ENCODE data around the gene TMEM74B. TPM values are rescaled to one million over a fixed set of nuclear protein-coding genes. Genes with fewer than 3 reads are reported as not detected.

Gene TMEM74B
- total and polyA plus RNA-seq, 9 of the 15 experiments (the other 6 are each of a cell fraction or from before 2014, with no cell fraction given): 0.24 to 19.0 (median 7.5) TPM

DNA sequence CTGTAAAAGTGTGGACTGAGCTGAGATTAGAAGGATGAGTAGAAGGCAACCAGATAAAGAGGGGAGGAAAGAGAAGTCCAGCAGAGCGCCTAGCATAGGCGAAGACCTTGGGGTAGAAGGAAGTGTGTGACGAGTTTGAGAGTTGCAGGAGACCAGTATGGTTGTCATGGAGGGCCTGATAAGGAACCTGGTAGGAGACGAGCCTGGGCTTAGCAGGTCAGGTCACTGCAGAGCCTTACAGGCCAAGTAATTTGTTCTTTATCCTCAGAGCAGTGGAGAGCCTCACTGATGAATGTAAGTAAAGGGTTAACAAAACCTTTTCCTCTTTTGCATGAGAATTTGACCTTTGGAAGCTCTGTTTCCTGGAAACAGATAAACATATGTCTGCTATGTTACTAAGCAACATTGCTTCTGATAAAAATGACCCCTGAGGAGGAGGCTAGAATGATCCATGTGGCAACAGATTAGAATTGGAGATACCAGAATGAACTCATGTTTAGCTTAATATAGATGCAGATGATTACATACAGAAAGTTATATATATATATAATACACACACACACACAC is 2.9 kb upstream of the TMEM74B start:
- intact Hi-C loops (cut with micrococcal nuclease) (loop anchor here (10.0 kb wide), 1 partner anchor 373 kb away; no protein-coding TSS in a partner anchor), in situ Hi-C loops (cut with MboI) (no loop called here)
- peaks cover 4% of the 10 kb centered on the region for H3K9me1 ChIP-seq (ENCODE audit: control insufficient read depth, insufficient read depth, low read length)
- H3K27ac ChIP-seq (ENCODE audit: extremely low read depth, low read depth, low read length): peak overlapping the region; percentile 96
- H3K27me3 ChIP-seq (ENCODE audit: control insufficient read depth in 2 of 2, insufficient read depth in 2 of 2, low read length in 2 of 2): no peaks in the 10 kb centered on the region
- 0% methylated on average over 3 of the region's 4 CpGs for WGBS (ENCODE audit: insufficient coverage, low coverage, missing lambda C conversion rate)
- H3K9ac ChIP-seq (ENCODE audit: insufficient read depth in 1 of 2, low read depth in 2 of 2, low read length in 2 of 2): peak overlapping the region in 1 of 2 experiments; percentile 60; a peak in 3 of 4 replicates
- CTCF ChIA-PET (ENCODE audit: low intra/inter-chr PET ratio): interaction anchor here (1.1 kb wide), 1 partner anchor 14 kb away, joined by 3 read pairs; no protein-coding TSS in a partner anchor
- H3K4me3 ChIP-seq: no peak overlapping the region
- H3K4me1 ChIP-seq (replicated peaks in 1 of 2; ENCODE audit: control insufficient read depth in 2 of 2, insufficient read depth in 2 of 2, low read length in 2 of 2): peaks cover 60 to 68% of the 10 kb centered on the region in 2 experiments
- ATAC-seq: peak; percentile 85
- no peaks in the 10 kb centered on the region for H3K9me3 ChIP-seq (replicated peaks; ENCODE audit: control insufficient read depth, insufficient read depth, low read depth, low read length)
- no peaks in the 10 kb centered on the region for H3K36me3 ChIP-seq (ENCODE audit: control insufficient read depth, insufficient read depth, low read length)
- POLR2A ChIA-PET: interaction anchor here (0.6 to 1.1 kb wide), 4 partner anchors 9 to 68 kb away, joined by 3 to 5 read pairs (median 4); partner anchors contain the start of gene C20orf202
- no peaks in the 10 kb centered on the region for H4K20me1 ChIP-seq (replicated peaks; ENCODE audit: control insufficient read depth, insufficient read depth, low read length)
- peaks cover 24% of the 10 kb centered on the region for H3K79me2 ChIP-seq (ENCODE audit: control insufficient read depth, insufficient read depth, low read length)
- H3K4me2 ChIP-seq (ENCODE audit: insufficient read depth, low read length): peak overlapping the region; percentile 63
- H2AFZ ChIP-seq (ENCODE audit: low read depth, low read length): peak overlapping the region; percentile 66
- peak; percentile 94 for FAIRE-seq
- DNase-seq (ENCODE audit: extremely low read depth in 1 of 4, low spot score in 3 of 4): peak; percentile 57 to 90 (median 72)
- BruUV-seq (replicated peaks): no TSS peak
- TF ChIP-seq, protein P1, sequence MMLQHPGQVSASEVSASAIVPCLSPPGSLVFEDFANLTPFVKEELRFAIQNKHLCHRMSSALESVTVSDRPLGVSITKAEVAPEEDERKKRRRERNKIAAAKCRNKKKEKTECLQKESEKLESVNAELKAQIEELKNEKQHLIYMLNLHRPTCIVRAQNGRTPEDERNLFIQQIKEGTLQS (IDR thresholded peaks at IDR 0.05): peak; percentile 11; the same call in 1 of the 2 replicates
- TF ChIP-seq, protein P1 (CRISPR knock-in tag; conservative IDR thresholded peaks at IDR 0.05): no peak
- TF ChIP-seq ETS2 (tag; IDR thresholded peaks at IDR 0.05; ENCODE audit: borderline replicate concordance, poor library complexity, severe bottlenecking) (no peak), THAP12 (CRISPR knock-in tag; IDR thresholded peaks at IDR 0.05) (no peak), HDAC2 (IDR thresholded peaks at IDR 0.05) (peak; percentile 89), EP400 (IDR thresholded peaks at IDR 0.05) (0 out of 2 replicates have a peak, but pooled peaks have one; percentile 21), TAL1 (IDR thresholded peaks at IDR 0.05) (peak; percentile 62; the same call in 1 of the 2 replicates), CC2D1A (IDR thresholded peaks at IDR 0.05) (peak; percentile 44; the same call in 1 of the 2 replicates), ELF4 (CRISPR knock-in tag; IDR thresholded peaks at IDR 0.05) (peak; percentile 49; the same call in 1 of the 2 replicates), SNRNP70 (optimal IDR thresholded peaks at IDR 0.05; ENCODE audit: low read depth, low read length) (no peak), NCOA1 (IDR thresholded peaks at IDR 0.05; ENCODE audit: low read depth) (no peak), ATF1 (CRISPR knock-in tag; IDR thresholded peaks at IDR 0.05) (no peak), ATF1 (tag; IDR thresholded peaks at IDR 0.05) (peak; percentile 54), CTBP1 (IDR thresholded peaks at IDR 0.05; ENCODE audit: borderline replicate concordance) (peak; percentile 73)
- TF ChIP-seq, protein P2, sequence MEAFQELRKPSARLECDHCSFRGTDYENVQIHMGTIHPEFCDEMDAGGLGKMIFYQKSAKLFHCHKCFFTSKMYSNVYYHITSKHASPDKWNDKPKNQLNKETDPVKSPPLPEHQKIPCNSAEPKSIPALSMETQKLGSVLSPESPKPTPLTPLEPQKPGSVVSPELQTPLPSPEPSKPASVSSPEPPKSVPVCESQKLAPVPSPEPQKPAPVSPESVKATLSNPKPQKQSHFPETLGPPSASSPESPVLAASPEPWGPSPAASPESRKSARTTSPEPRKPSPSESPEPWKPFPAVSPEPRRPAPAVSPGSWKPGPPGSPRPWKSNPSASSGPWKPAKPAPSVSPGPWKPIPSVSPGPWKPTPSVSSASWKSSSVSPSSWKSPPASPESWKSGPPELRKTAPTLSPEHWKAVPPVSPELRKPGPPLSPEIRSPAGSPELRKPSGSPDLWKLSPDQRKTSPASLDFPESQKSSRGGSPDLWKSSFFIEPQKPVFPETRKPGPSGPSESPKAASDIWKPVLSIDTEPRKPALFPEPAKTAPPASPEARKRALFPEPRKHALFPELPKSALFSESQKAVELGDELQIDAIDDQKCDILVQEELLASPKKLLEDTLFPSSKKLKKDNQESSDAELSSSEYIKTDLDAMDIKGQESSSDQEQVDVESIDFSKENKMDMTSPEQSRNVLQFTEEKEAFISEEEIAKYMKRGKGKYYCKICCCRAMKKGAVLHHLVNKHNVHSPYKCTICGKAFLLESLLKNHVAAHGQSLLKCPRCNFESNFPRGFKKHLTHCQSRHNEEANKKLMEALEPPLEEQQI (IDR thresholded peaks at IDR 0.05): no peak; the same call in 1 of the 2 replicates
- TF ChIP-seq, protein P3, sequence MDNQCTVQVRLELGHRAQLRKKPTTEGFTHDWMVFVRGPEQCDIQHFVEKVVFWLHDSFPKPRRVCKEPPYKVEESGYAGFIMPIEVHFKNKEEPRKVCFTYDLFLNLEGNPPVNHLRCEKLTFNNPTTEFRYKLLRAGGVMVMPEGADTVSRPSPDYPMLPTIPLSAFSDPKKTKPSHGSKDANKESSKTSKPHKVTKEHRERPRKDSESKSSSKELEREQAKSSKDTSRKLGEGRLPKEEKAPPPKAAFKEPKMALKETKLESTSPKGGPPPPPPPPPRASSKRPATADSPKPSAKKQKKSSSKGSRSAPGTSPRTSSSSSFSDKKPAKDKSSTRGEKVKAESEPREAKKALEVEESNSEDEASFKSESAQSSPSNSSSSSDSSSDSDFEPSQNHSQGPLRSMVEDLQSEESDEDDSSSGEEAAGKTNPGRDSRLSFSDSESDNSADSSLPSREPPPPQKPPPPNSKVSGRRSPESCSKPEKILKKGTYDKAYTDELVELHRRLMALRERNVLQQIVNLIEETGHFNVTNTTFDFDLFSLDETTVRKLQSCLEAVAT (IDR thresholded peaks at IDR 0.05): peak; percentile 58 to 78; a peak in 2 of 4 replicates

All from K562 (cell line).